HepG2 (cell line): Measurements from ENCODE around the gene ABRACL. TPM values are rescaled to one million over a fixed set of nuclear protein-coding genes. Genes with fewer than 3 reads are reported as not detected.

ENCODE experiments used
- HOXA7 ChIP-seq: sonication (generic); formaldehyde crosslinking; IDR thresholded peaks from 2 replicates; pipeline ENCODE4 v1.8.1; 2022; ENCODE audit warnings: mild to moderate bottlenecking, missing genetic modification reagents, moderate library complexity
- MYC ChIP-seq: sonication (generic); formaldehyde crosslinking; IDR thresholded peaks from 2 replicates; pipeline ENCODE4 v1.9.0; 2021; ENCODE audit warnings: missing genetic modification reagents, borderline replicate concordance
- NCOA5 ChIP-seq: sonication (generic); formaldehyde crosslinking; IDR thresholded peaks from 2 replicates; pipeline ENCODE4 v1.4.0; 2020; ENCODE audit warnings: missing genetic modification reagents
- PHB2 ChIP-seq: fragments of 450-650 bp; IDR thresholded peaks from 2 replicates; pipeline ENCODE4 v1.6.1; 2018; ENCODE audit not compliant: partially characterized antibody
- POGZ ChIP-seq: sonication (generic); formaldehyde crosslinking; IDR thresholded peaks from 2 replicates; pipeline ENCODE4 v1.4.0; 2020; ENCODE audit warnings: mild to moderate bottlenecking, missing genetic modification reagents
- SALL2 ChIP-seq: sonication (generic); formaldehyde crosslinking; IDR thresholded peaks from 2 replicates; pipeline ENCODE4 v1.8.1; 2023; ENCODE audit warnings: mild to moderate bottlenecking, missing genetic modification reagents, inconsistent platforms
- SNRNP70 ChIP-seq: fragments of 200-400 bp; formaldehyde crosslinking; IDR thresholded peaks from 2 replicates; pipeline ENCODE4 v1.6.1; 2017; ENCODE audit warnings: mild to moderate bottlenecking, low read depth, low read length, moderate library complexity
- TP53 ChIP-seq: sonication (generic); formaldehyde crosslinking; conservative IDR thresholded peaks from 2 replicates; pipeline ENCODE4 v1.4.0; 2020; ENCODE audit warnings: missing genetic modification reagents
- TRIM24 ChIP-seq: sonication (generic); formaldehyde crosslinking; IDR thresholded peaks from 2 replicates; pipeline ENCODE4 v1.8.0; 2022; ENCODE audit warnings: mild to moderate bottlenecking, missing genetic modification reagents
- XBP1 ChIP-seq: sonication (generic); formaldehyde crosslinking; IDR thresholded peaks from 2 replicates; pipeline ENCODE4 v1.5.0; 2020; ENCODE audit warnings: missing genetic modification reagents
- ZNF614 ChIP-seq: IDR thresholded peaks from 2 replicates; pipeline ENCODE4 v1.6.1; 2018; ENCODE audit warnings: missing biosample characterization, missing genetic modification reagents, inconsistent platforms, borderline replicate concordance
- polyA plus RNA-seq, 8 experiments: library from polyadenylated mRNA; depleted of rRNA in 3 of 8; stranded (reverse) in 7 of 8; unstranded in 1 of 8; fragments of >200 nt; fragmentation: Illumina TruSeq in 4 of 8; extraction: Trizol in 4 of 8; gene quantifications; 2 replicates each; pipeline versions ENCODE4 v1.2.1 to v1.2.3, GENCODE V29; 2011 to 2016; ENCODE audit warnings: low read depth in 4 of 8, missing spikeins in 1 of 8, mixed read lengths in 1 of 8; ENCODE audit not compliant: insufficient read depth in 1 of 8
- total RNA-seq, 5 experiments: library from RNA; depleted of rRNA; stranded (reverse); fragments of >200 nt; fragmentation: Illumina TruSeq; extraction: Trizol; gene quantifications; 2 replicates each; pipeline ENCODE4 v1.2.3, GENCODE V29; 2016; ENCODE audit warnings: low read depth in 1 of 5
- TF ChIP-seq, protein P1 (sequence below): sonication (generic); formaldehyde crosslinking; IDR thresholded peaks from 2 replicates; pipeline ENCODE4 v1.5.0; 2020; ENCODE audit warnings: mild to moderate bottlenecking, missing genetic modification reagents, borderline replicate concordance
- TF ChIP-seq, protein P2 (sequence below): sonication (generic); formaldehyde crosslinking; IDR thresholded peaks from 2 replicates; pipeline ENCODE4 v1.9.0; 2021; ENCODE audit warnings: mild to moderate bottlenecking, missing genetic modification reagents
- TF ChIP-seq, protein P3 (sequence below): sonication (generic); formaldehyde crosslinking; IDR thresholded peaks from 2 replicates; pipeline ENCODE4 v1.4.0; 2020; ENCODE audit warnings: missing genetic modification reagents; ENCODE audit errors: not compliant biosample characterization
- TF ChIP-seq, protein P4 (sequence below): sonication (generic); formaldehyde crosslinking; IDR thresholded peaks from 2 replicates; pipeline ENCODE4 v1.5.1; 2020; ENCODE audit warnings: missing genetic modification reagents, mild to moderate bottlenecking, borderline replicate concordance

The ABRACL gene
- total and polyA plus RNA-seq, 2 of the 13 experiments (the other 11 are each of a cell fraction or from before 2014, with no cell fraction given), result 1.4 to 5.4 TPM

DNA sequence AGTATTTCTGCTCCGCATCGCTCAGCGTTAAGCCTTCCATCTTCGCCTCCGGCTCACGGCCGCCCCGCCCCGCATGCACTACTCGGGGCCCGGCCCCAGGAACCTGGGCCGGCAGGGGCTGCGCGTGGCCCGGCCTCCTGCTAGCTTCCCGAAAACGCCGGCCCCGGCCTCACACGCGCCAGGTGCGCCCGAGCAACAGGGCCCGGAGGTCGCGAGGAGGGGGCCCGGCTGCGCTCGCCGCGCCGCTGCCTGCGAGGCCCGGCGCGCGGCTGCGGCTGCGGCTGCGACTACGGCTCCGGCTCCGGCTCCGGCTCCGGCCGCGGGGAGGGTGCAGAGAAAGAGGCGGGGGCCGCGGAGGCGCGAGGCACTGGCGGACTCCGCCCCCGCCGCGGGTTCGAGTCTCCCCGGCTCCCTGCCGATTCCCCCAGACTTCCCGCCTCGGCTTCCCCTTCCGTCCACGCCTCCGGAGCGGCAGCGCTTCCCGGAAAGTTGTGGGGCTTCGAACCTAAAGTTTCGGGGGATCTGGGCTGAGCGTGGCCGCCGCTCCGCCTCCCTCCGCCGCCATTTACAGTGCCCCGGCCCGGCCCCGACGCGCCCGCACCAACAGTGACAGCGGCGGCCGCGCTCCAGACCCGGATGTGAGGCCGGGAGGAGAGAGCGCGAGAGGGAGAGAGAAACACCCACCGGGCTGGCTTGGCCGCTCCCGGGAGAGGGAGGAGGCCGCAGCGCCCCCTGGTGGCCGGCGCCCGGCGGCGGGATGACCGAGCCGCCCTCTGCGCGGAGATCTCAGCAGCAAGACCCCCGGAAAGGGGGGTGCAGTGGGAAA, 40.7 kb upstream of the ABRACL start, which contains the start of gene REPS1 (continued):
- TF ChIP-seq NCOA5 (CRISPR knock-in tag) (no peak), SNRNP70 (no peak), XBP1 (CRISPR knock-in tag) (no peak), SALL2 (CRISPR knock-in tag) (peak; percentile 89), PHB2 (no peak), POGZ (CRISPR knock-in tag) (peak; percentile 94), TRIM24 (CRISPR knock-in tag) (no peak), HOXA7 (CRISPR knock-in tag) (no peak), TP53 (CRISPR knock-in tag) (0 out of 2 replicates have a peak, but pooled peaks have one; percentile 35), ZNF614 (CRISPR knock-in tag) (peak; percentile 92; the same call in 1 of the 2 replicates), MYC (CRISPR knock-in tag) (peak; percentile 80)
- TF ChIP-seq, protein P1, sequence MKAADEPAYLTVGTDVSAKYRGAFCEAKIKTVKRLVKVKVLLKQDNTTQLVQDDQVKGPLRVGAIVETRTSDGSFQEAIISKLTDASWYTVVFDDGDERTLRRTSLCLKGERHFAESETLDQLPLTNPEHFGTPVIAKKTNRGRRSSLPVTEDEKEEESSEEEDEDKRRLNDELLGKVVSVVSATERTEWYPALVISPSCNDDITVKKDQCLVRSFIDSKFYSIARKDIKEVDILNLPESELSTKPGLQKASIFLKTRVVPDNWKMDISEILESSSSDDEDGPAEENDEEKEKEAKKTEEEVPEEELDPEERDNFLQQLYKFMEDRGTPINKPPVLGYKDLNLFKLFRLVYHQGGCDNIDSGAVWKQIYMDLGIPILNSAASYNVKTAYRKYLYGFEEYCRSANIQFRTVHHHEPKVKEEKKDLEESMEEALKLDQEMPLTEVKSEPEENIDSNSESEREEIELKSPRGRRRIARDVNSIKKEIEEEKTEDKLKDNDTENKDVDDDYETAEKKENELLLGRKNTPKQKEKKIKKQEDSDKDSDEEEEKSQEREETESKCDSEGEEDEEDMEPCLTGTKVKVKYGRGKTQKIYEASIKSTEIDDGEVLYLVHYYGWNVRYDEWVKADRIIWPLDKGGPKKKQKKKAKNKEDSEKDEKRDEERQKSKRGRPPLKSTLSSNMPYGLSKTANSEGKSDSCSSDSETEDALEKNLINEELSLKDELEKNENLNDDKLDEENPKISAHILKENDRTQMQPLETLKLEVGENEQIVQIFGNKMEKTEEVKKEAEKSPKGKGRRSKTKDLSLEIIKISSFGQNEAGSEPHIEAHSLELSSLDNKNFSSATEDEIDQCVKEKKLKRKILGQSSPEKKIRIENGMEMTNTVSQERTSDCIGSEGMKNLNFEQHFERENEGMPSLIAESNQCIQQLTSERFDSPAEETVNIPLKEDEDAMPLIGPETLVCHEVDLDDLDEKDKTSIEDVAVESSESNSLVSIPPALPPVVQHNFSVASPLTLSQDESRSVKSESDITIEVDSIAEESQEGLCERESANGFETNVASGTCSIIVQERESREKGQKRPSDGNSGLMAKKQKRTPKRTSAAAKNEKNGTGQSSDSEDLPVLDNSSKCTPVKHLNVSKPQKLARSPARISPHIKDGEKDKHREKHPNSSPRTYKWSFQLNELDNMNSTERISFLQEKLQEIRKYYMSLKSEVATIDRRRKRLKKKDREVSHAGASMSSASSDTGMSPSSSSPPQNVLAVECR (CRISPR knock-in tag), result peak; percentile 85
- TF ChIP-seq, protein P2, sequence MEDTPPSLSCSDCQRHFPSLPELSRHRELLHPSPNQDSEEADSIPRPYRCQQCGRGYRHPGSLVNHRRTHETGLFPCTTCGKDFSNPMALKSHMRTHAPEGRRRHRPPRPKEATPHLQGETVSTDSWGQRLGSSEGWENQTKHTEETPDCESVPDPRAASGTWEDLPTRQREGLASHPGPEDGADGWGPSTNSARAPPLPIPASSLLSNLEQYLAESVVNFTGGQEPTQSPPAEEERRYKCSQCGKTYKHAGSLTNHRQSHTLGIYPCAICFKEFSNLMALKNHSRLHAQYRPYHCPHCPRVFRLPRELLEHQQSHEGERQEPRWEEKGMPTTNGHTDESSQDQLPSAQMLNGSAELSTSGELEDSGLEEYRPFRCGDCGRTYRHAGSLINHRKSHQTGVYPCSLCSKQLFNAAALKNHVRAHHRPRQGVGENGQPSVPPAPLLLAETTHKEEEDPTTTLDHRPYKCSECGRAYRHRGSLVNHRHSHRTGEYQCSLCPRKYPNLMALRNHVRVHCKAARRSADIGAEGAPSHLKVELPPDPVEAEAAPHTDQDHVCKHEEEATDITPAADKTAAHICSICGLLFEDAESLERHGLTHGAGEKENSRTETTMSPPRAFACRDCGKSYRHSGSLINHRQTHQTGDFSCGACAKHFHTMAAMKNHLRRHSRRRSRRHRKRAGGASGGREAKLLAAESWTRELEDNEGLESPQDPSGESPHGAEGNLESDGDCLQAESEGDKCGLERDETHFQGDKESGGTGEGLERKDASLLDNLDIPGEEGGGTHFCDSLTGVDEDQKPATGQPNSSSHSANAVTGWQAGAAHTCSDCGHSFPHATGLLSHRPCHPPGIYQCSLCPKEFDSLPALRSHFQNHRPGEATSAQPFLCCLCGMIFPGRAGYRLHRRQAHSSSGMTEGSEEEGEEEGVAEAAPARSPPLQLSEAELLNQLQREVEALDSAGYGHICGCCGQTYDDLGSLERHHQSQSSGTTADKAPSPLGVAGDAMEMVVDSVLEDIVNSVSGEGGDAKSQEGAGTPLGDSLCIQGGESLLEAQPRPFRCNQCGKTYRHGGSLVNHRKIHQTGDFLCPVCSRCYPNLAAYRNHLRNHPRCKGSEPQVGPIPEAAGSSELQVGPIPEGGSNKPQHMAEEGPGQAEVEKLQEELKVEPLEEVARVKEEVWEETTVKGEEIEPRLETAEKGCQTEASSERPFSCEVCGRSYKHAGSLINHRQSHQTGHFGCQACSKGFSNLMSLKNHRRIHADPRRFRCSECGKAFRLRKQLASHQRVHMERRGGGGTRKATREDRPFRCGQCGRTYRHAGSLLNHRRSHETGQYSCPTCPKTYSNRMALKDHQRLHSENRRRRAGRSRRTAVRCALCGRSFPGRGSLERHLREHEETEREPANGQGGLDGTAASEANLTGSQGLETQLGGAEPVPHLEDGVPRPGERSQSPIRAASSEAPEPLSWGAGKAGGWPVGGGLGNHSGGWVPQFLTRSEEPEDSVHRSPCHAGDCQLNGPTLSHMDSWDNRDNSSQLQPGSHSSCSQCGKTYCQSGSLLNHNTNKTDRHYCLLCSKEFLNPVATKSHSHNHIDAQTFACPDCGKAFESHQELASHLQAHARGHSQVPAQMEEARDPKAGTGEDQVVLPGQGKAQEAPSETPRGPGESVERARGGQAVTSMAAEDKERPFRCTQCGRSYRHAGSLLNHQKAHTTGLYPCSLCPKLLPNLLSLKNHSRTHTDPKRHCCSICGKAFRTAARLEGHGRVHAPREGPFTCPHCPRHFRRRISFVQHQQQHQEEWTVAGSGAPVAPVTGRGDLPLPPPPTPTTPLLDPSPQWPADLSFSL, result no peak
- TF ChIP-seq, protein P3, sequence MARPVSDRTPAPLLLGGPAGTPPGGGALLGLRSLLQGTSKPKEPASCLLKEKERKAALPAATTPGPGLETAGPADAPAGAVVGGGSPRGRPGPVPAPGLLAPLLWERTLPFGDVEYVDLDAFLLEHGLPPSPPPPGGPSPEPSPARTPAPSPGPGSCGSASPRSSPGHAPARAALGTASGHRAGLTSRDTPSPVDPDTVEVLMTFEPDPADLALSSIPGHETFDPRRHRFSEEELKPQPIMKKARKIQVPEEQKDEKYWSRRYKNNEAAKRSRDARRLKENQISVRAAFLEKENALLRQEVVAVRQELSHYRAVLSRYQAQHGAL (CRISPR knock-in tag), result no peak
- TF ChIP-seq, protein P4, sequence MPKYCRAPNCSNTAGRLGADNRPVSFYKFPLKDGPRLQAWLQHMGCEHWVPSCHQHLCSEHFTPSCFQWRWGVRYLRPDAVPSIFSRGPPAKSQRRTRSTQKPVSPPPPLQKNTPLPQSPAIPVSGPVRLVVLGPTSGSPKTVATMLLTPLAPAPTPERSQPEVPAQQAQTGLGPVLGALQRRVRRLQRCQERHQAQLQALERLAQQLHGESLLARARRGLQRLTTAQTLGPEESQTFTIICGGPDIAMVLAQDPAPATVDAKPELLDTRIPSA (CRISPR knock-in tag), result no peak
